DOHH2 (cell line): ENCODE measurements around the gene MEIG1.
"Not testable (repeated sequence)": the region's sequence is repeated elsewhere in the genome, so short reads cannot be mapped to it uniquely, and the experiment has no call there.

Experiments used
- H3F3A ChIP-seq: fragments of 200-600 bp; sonication (generic), shearing (Covaris generic); 2 replicates; pipeline ENCODE4 v1.6.0; 2016; ENCODE audit warnings: antibody characterized with exemption, mild to moderate bottlenecking; ENCODE audit not compliant: control insufficient read depth, insufficient read depth
- H3K27ac ChIP-seq: fragments of 200-600 bp; sonication (generic); 2 replicates; pipeline ENCODE4 v1.5.1; 2014; ENCODE audit warnings: low read depth, mild to moderate bottlenecking, low read length, moderate library complexity
- H3K27me3 ChIP-seq: fragments of 200-600 bp; sonication (generic); 2 replicates; pipeline ENCODE4 v1.6.1; 2014; ENCODE audit warnings: mild to moderate bottlenecking, low read length, mixed read lengths; ENCODE audit not compliant: control insufficient read depth
- H3K36me3 ChIP-seq: fragments of 200-600 bp; sonication (generic); 2 replicates; pipeline ENCODE4 v1.6.1; 2014; ENCODE audit warnings: mild to moderate bottlenecking, low read length, moderate library complexity, mixed read lengths; ENCODE audit not compliant: control insufficient read depth
- H3K4me1 ChIP-seq: fragments of 200-600 bp; sonication (generic); 2 replicates; pipeline ENCODE4 v1.6.1; 2014; ENCODE audit warnings: mild to moderate bottlenecking, low read length, mixed read lengths; ENCODE audit not compliant: control insufficient read depth
- H3K4me2 ChIP-seq: fragments of 200-600 bp; sonication (generic); 2 replicates; pipeline ENCODE4 v1.6.0; 2014; ENCODE audit warnings: mild to moderate bottlenecking, low read length, moderate library complexity
- H3K4me3 ChIP-seq: fragments of 200-600 bp; sonication (generic); 2 replicates; pipeline ENCODE4 v1.5.1; 2014; ENCODE audit warnings: mild to moderate bottlenecking, low read length, mixed read lengths
- H3K79me2 ChIP-seq: fragments of 200-600 bp; sonication (generic); 2 replicates; pipeline ENCODE4 v1.6.1; 2014; ENCODE audit warnings: mild to moderate bottlenecking, low read length, mixed read lengths; ENCODE audit not compliant: control insufficient read depth
- H3K9me2 ChIP-seq: fragments of 200-600 bp; sonication (generic); replicated peaks from 2 replicates; pipeline ENCODE4 v1.6.1; 2014; ENCODE audit warnings: mild to moderate bottlenecking, low read length, mixed read lengths; ENCODE audit not compliant: control insufficient read depth
- H3K9me3 ChIP-seq: fragments of 200-600 bp; sonication (generic); 2 replicates; pipeline ENCODE4 v1.6.1; 2014; ENCODE audit warnings: antibody characterized with exemption, low read length, mixed read lengths; ENCODE audit not compliant: control insufficient read depth, insufficient read depth
- H4K20me1 ChIP-seq: fragments of 200-600 bp; sonication (generic); 2 replicates; pipeline ENCODE4 v1.6.0; 2014; ENCODE audit warnings: low read depth, mild to moderate bottlenecking, antibody characterized with exemption, low read length, moderate library complexity; ENCODE audit not compliant: control insufficient read depth, insufficient read depth
- CTCF ChIP-seq: fragments of 200-600 bp; sonication (generic); IDR thresholded peaks from one replicate; pipeline ENCODE4 v1.5.1; 2014; ENCODE audit warnings: antibody characterized with exemption, mild to moderate bottlenecking, low read depth, low read length; ENCODE audit not compliant: poor library complexity, severe bottlenecking
- EZH2phosphoT487 ChIP-seq: fragments of 200-600 bp; sonication (generic); IDR thresholded peaks from 2 replicates; pipeline ENCODE4 v1.6.1; 2017; ENCODE audit warnings: borderline replicate concordance, mild to moderate bottlenecking, antibody characterized with exemption, low read length, moderate library complexity, mixed read lengths

The MEIG1 gene

GRCh38 chr10:14975672-14976273, 16.6 kb downstream of the MEIG1 start:
- no peaks in the 10 kb centered on the region for H3K4me1 ChIP-seq
- H3K79me2 ChIP-seq = no peaks in the 10 kb centered on the region
- H3K27me3 ChIP-seq = no peaks in the 10 kb centered on the region
- H3F3A ChIP-seq = no peaks in the 10 kb centered on the region
- H4K20me1 ChIP-seq = no peaks in the 10 kb centered on the region
- H3K9me2 ChIP-seq = no peaks in the 10 kb centered on the region
- no peaks in the 10 kb centered on the region for H3K36me3 ChIP-seq
- H3K4me2 ChIP-seq = no peak overlapping the region
- H3K27ac ChIP-seq = no peak overlapping the region
- no peak for TF ChIP-seq CTCF
- no peak for TF ChIP-seq EZH2phosphoT487
- no peaks in the 10 kb centered on the region for H3K9me3 ChIP-seq
- H3K4me3 ChIP-seq = no peak overlapping the region

DNA sequence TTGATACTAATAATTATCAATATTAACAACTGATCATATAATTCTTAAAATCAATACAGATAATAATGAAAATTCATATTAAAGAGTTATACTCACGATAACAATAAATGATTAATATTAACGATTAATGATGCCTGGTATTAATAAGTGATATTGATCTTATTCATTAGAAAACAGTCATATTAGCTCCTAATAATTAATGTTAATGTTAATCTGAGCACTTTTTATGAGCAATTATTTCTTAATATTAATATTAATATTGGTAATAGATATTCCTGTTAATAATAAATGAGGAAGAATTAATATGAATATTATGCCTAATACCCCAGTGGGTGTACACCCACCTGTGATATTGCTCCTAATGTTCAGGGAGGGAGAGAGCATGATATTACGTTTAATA, 23.6 kb downstream of the MEIG1 start:
- no peak overlapping the region for H3K27ac ChIP-seq
- no peaks in the 10 kb centered on the region for H3K4me1 ChIP-seq
- TF ChIP-seq CTCF (no peak), EZH2phosphoT487 (no peak)
- H3K36me3 ChIP-seq = no peaks in the 10 kb centered on the region
- no peaks in the 10 kb centered on the region for H3K9me2 ChIP-seq
- no peaks in the 10 kb centered on the region for H3F3A ChIP-seq
- no peaks in the 10 kb centered on the region for H4K20me1 ChIP-seq
- no peak overlapping the region for H3K4me2 ChIP-seq
- H3K9me3 ChIP-seq = no peaks in the 10 kb centered on the region
- no peaks in the 10 kb centered on the region for H3K79me2 ChIP-seq
- H3K27me3 ChIP-seq = no peaks in the 10 kb centered on the region
- H3K4me3 ChIP-seq = no peak overlapping the region

- H3K9me2 ChIP-seq, H3K27me3 ChIP-seq, H3K4me1 ChIP-seq, H3K9me3 ChIP-seq, H3K4me3 ChIP-seq, H3F3A ChIP-seq, H4K20me1 ChIP-seq, H3K27ac ChIP-seq, H3K4me2 ChIP-seq, H3K79me2 ChIP-seq, H3K36me3 ChIP-seq: not testable (repeated sequence)
These were observed 30.4 kb downstream of the MEIG1 start for GRCh38 chr10:14989552-14989951.

GRCh38 chr10:14991035-14991749, 32.0 kb downstream of the MEIG1 start:
- H3K4me3 ChIP-seq, H3K27ac ChIP-seq, H3K4me1 ChIP-seq, H4K20me1 ChIP-seq, H3K79me2 ChIP-seq, H3K27me3 ChIP-seq, H3K9me2 ChIP-seq, H3F3A ChIP-seq, H3K4me2 ChIP-seq, H3K9me3 ChIP-seq, H3K36me3 ChIP-seq: not testable (repeated sequence)
- peak; percentile 50 for TF ChIP-seq CTCF

DNA sequence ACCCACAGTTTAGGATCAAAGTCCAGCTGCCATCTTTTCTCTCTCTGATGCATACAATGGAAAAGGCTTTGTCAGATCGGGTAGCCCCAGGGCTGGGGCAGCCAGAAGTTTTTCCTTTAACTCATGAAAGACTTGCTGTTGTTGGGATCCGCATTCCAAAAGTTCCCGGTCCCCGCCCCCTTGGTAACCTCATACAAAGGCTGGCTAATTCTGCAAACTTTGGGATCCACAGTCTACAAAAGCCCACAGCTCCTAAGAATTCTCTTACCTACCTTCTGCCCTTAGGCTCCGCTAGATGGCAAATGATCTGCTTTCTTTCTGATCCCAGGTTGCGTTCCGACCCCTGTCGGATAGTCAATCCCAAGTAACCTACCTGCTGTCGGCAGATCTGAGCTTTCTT, 33.1 kb downstream of the MEIG1 start:
- H3K27me3 ChIP-seq, H3K79me2 ChIP-seq, H3K4me1 ChIP-seq, H4K20me1 ChIP-seq, H3K9me3 ChIP-seq, H3F3A ChIP-seq, H3K4me2 ChIP-seq, H3K36me3 ChIP-seq, H3K9me2 ChIP-seq, H3K4me3 ChIP-seq, H3K27ac ChIP-seq: not testable (repeated sequence)
